Liver (tissue), 3 donors: Measurements from ENCODE around the gene FAM153A.
"Not testable (repeated sequence)": the region's sequence is repeated elsewhere in the genome, so short reads cannot be mapped to it uniquely, and the experiment has no call there.

ENCODE experiments used
- CTCF ChIP-seq: fragments of 150-350 bp; IDR thresholded peaks from 2 replicates; pipeline ENCODE4 v1.5.1; 2017; ENCODE audit warnings: improper control_type of control experiment, low read depth, low read length; ENCODE audit not compliant: missing input control
- GABPA ChIP-seq, 2 donors: IDR thresholded peaks in 1 of 2; conservative IDR thresholded peaks in 1 of 2; 2 replicates each; pipeline ENCODE4 v1.6.1; 2016; ENCODE audit warnings: antibody characterized with exemption in 2 of 2, mild to moderate bottlenecking in 1 of 2, moderate library complexity in 1 of 2
- TF ChIP-seq, protein P1 (sequence below): IDR thresholded peaks from 2 replicates; pipeline ENCODE4 v1.6.1; 2016; ENCODE audit warnings: antibody characterized with exemption
- donor health status: healthy.
- donor health status: healthy.

- TF ChIP-seq CTCF; GABPA (IDR thresholded peaks at IDR 0.05 in 1 of 2, conservative IDR thresholded peaks at IDR 0.05 in 1 of 2): not testable (repeated sequence)
- TF ChIP-seq, protein P1, sequence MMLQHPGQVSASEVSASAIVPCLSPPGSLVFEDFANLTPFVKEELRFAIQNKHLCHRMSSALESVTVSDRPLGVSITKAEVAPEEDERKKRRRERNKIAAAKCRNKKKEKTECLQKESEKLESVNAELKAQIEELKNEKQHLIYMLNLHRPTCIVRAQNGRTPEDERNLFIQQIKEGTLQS, result not testable (repeated sequence)
Measured at GRCh38 chr5:177689011-177689610, 93.6 kb downstream of the FAM153A start.
